H9 (cell line): ENCODE measurements around the gene CAMTA1. TPM values are rescaled to one million over a fixed set of nuclear protein-coding genes. Genes with fewer than 3 reads are reported as not detected.

Source experiments
- DNase-seq: peaks from one replicate; pipeline ENCODE4 v3.0.0-alpha.2; 2017
- H2AFZ ChIP-seq: one replicate; pipeline ENCODE4 v1.6.1; 2013; ENCODE audit warnings: mild to moderate bottlenecking, low read length, control low read depth, moderate library complexity
- H2AK5ac ChIP-seq: 2 replicates; pipeline ENCODE4 v1.6.1; 2013; ENCODE audit warnings: low read length, control low read depth, mixed read lengths; ENCODE audit not compliant: insufficient read length
- H2BK120ac ChIP-seq: one replicate; pipeline ENCODE4 v1.6.1; 2013; ENCODE audit warnings: low read depth, mild to moderate bottlenecking, low read length, control low read depth, inconsistent platforms; ENCODE audit not compliant: poor library complexity, severe bottlenecking
- H2BK12ac ChIP-seq: 2 replicates; pipeline ENCODE4 v1.6.1; 2013; ENCODE audit warnings: low read length, control low read depth, mixed read lengths, low read depth; ENCODE audit not compliant: insufficient read length
- H2BK15ac ChIP-seq: 2 replicates; pipeline ENCODE4 v1.6.1; 2013; ENCODE audit warnings: low read depth, low read length, control low read depth
- H2BK20ac ChIP-seq: one replicate; pipeline ENCODE4 v1.6.1; 2013; ENCODE audit warnings: low read depth, mild to moderate bottlenecking, low read length, control low read depth, inconsistent platforms; ENCODE audit not compliant: poor library complexity, severe bottlenecking
- H2BK5ac ChIP-seq: 2 replicates; pipeline ENCODE4 v1.6.1; 2013; ENCODE audit warnings: low read length, control low read depth, mixed read lengths; ENCODE audit not compliant: insufficient read length
- H3K14ac ChIP-seq: 2 replicates; pipeline ENCODE4 v1.6.1; 2013; ENCODE audit warnings: low read length, control low read depth; ENCODE audit not compliant: insufficient read depth
- H3K18ac ChIP-seq: 2 replicates; pipeline ENCODE4 v1.6.1; 2013; ENCODE audit warnings: low read depth, mild to moderate bottlenecking, mixed read lengths, low read length, control low read depth; ENCODE audit not compliant: insufficient read length
- H3K23ac ChIP-seq: 2 replicates; pipeline ENCODE4 v1.6.1; 2013; ENCODE audit warnings: low read length, control low read depth, mixed read lengths, low read depth; ENCODE audit not compliant: insufficient read length
- H3K23me2 ChIP-seq: 2 replicates; pipeline ENCODE4 v1.6.1; 2013; ENCODE audit warnings: low read depth, mild to moderate bottlenecking, mixed read lengths, low read length, control low read depth; ENCODE audit not compliant: insufficient read length, poor library complexity, severe bottlenecking
- H3K27ac ChIP-seq: 2 replicates; pipeline ENCODE4 v1.5.1; 2013; ENCODE audit warnings: low read length, control low read depth, mixed read lengths, low read depth; ENCODE audit not compliant: insufficient read length
- H3K27me3 ChIP-seq: 2 replicates; pipeline ENCODE4 v1.6.1; 2013; ENCODE audit warnings: low read length, control low read depth, inconsistent platforms; ENCODE audit not compliant: insufficient read depth
- H3K4ac ChIP-seq: 2 replicates; pipeline ENCODE4 v1.6.1; 2013; ENCODE audit warnings: low read depth, mild to moderate bottlenecking, control low read depth, inconsistent platforms, low read length, moderate library complexity
- H3K4me1 ChIP-seq: 2 replicates; pipeline ENCODE4 v1.6.1; 2013; ENCODE audit warnings: low read length, control low read depth, inconsistent platforms; ENCODE audit not compliant: insufficient read depth
- H3K4me2 ChIP-seq: 2 replicates; pipeline ENCODE4 v1.6.1; 2013; ENCODE audit warnings: low read length, control low read depth, mixed read lengths; ENCODE audit not compliant: insufficient read length, insufficient read depth
- H3K56ac ChIP-seq: 2 replicates; pipeline ENCODE4 v1.6.1; 2013; ENCODE audit warnings: low read depth, mild to moderate bottlenecking, mixed read lengths, low read length, control low read depth; ENCODE audit not compliant: insufficient read length
- H3K79me1 ChIP-seq: 2 replicates; pipeline ENCODE4 v1.6.1; 2013; ENCODE audit warnings: low read depth, mild to moderate bottlenecking, moderate library complexity, low read length, control low read depth, inconsistent platforms; ENCODE audit not compliant: insufficient read depth, poor library complexity, severe bottlenecking
- H3K79me2 ChIP-seq: 2 replicates; pipeline ENCODE4 v1.6.1; 2013; ENCODE audit warnings: low read length, control low read depth, inconsistent platforms; ENCODE audit not compliant: insufficient read depth
- H3K9ac ChIP-seq: 2 replicates; pipeline ENCODE4 v1.6.1; 2013; ENCODE audit warnings: low read length, control low read depth, mixed read lengths; ENCODE audit not compliant: insufficient read length; ENCODE audit errors: extremely low read depth
- H3K9me3 ChIP-seq: one replicate; pipeline ENCODE4 v1.6.1; 2013; ENCODE audit warnings: low read depth, low read length, inconsistent platforms; ENCODE audit not compliant: control insufficient read depth
- H3T11ph ChIP-seq: one replicate; pipeline ENCODE4 v1.6.1; 2013; ENCODE audit warnings: mild to moderate bottlenecking, low read length, control low read depth, inconsistent platforms
- H4K20me1 ChIP-seq: one replicate; pipeline ENCODE4 v1.6.1; 2013; ENCODE audit not compliant: control insufficient read depth, insufficient read length, insufficient read depth
- H4K5ac ChIP-seq: 2 replicates; pipeline ENCODE4 v1.6.1; 2013; ENCODE audit warnings: low read depth, mild to moderate bottlenecking, mixed read lengths, low read length, control low read depth; ENCODE audit not compliant: insufficient read length
- H4K8ac ChIP-seq: replicated peaks from 2 replicates; pipeline ENCODE4 v1.6.1; 2013; ENCODE audit warnings: low read length, control low read depth, mixed read lengths, low read depth; ENCODE audit not compliant: insufficient read length
- H4K91ac ChIP-seq: 2 replicates; pipeline ENCODE4 v1.6.1; 2013; ENCODE audit warnings: low read depth, mild to moderate bottlenecking, moderate library complexity, mixed read lengths, low read length, control low read depth; ENCODE audit not compliant: insufficient read length
- H3K27ac Mint-ChIP-seq, 3 experiments: 2 replicates in 2 of 3; 3 replicates in 1 of 3; pipeline ENCODE4 v1.8.0; 2020 to 2021; ENCODE audit warnings: mixed read lengths in 3 of 3, mild to moderate bottlenecking in 1 of 3, moderate library complexity in 1 of 3
- H3K27me3 Mint-ChIP-seq: 2 replicates; pipeline ENCODE4 v1.8.0; 2021; ENCODE audit warnings: low read depth, mild to moderate bottlenecking, moderate library complexity, mixed read lengths
- H3K36me3 Mint-ChIP-seq, 3 experiments: 2 replicates in 2 of 3; 3 replicates in 1 of 3; pipeline ENCODE4 v1.8.0; 2020 to 2021; ENCODE audit warnings: low read depth in 3 of 3, mixed read lengths in 3 of 3; ENCODE audit not compliant: insufficient read depth in 1 of 3
- H3K4me1 Mint-ChIP-seq, 2 experiments: 2 replicates each; pipeline ENCODE4 v1.8.0; 2020; ENCODE audit warnings: mixed read lengths in 2 of 2
- H3K4me3 Mint-ChIP-seq, 2 experiments: 2 replicates in 1 of 2; 3 replicates in 1 of 2; pipeline ENCODE4 v1.8.0; 2020 to 2021; ENCODE audit warnings: mild to moderate bottlenecking in 2 of 2, mixed read lengths in 2 of 2, moderate library complexity in 1 of 2
- H3K9me3 Mint-ChIP-seq, 2 experiments: 2 replicates in 1 of 2; 3 replicates in 1 of 2; pipeline ENCODE4 v1.8.0; 2020; ENCODE audit warnings: mild to moderate bottlenecking in 2 of 2, mixed read lengths in 2 of 2, moderate library complexity in 1 of 2
- WGBS: extraction: QIAGEN DNeasy Blood & Tissue Kit; methylation state at CpG from one replicate; pipeline ENCODE4 v1.1.7; 2013; ENCODE audit warnings: missing lambda C conversion rate, low lambda C conversion rate, mixed read lengths; ENCODE audit not compliant: insufficient read length; ENCODE audit errors: extremely low coverage; 5-methylcytosine and 5-hydroxymethylcytosine counted together
- total RNA-seq: library from RNA; stranded (reverse); gene quantifications from 2 replicates; pipeline ENCODE4 v1.2.1, GENCODE V29; 2021
- TF ChIP-seq, protein P1 (sequence below): fragments of 200-600 bp; sonication (generic); conservative IDR thresholded peaks from 3 replicates; pipeline ENCODE4 v1.8.0; 2021; ENCODE audit warnings: antibody characterized with exemption, mild to moderate bottlenecking

Gene CAMTA1
- total RNA-seq, 1 experiment from 2014 or later, result 115 TPM

DNA sequence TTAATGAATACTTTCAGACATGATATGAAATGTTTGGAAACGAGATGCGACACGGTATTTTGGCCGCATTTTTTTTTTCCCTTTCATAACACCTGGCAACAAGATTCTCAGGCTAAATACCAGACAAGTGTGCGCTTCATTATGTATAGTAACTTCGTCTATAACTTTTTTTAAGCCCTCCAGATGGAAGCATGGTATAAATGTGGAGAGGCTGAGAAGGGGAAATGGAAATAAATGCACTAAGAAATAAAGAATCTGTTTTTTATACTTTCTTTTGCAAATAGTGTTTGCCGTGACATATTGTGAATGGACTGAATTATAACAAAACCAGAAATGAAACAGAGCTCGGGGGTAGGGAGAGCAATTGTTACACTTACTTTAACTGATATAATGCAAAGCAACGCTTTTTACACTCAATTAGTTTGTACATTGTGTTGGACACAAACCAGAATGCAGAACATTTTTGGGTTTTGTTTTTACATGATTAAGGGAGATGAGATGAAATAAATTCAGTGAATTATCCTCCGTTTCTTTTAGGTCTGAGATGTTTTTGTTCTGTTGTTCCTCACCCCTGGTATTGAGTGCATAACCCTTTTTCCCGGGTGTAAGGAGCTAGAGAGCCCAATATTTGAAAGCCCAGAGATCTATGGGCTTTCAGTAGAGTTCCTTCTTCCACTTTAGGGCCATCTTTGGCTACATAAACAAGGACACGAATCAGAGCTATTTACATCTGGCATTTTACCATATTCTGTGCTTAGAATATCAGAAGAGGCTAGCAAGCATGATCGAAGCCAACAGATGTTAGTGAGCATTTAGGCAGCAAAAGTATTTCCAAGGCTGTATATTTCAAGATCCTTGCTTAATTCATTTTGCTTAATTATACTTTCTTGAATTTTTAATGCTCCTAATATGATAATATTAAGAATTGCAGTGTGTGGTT, 478.0 kb downstream of the CAMTA1 start:
- no CpG with 5 or more reads among the region's 13 CpGs for WGBS
- Mint-ChIP-seq H3K4me1 (peaks cover 12 to 15% of the 10 kb centered on the region in 2 experiments; a peak in 3 of 4 replicates), H3K4me3 (no peak overlapping the region), H3K9me3 (peaks cover 4% of the 10 kb centered on the region in 2 experiments; a peak in 3 of 5 replicates), H3K27me3 (peaks cover 2% of the 10 kb centered on the region), H3K36me3 (no peaks in the 10 kb centered on the region; a peak in 1 of 7 replicates), H3K27ac (no peak overlapping the region)
- TF ChIP-seq, protein P1, sequence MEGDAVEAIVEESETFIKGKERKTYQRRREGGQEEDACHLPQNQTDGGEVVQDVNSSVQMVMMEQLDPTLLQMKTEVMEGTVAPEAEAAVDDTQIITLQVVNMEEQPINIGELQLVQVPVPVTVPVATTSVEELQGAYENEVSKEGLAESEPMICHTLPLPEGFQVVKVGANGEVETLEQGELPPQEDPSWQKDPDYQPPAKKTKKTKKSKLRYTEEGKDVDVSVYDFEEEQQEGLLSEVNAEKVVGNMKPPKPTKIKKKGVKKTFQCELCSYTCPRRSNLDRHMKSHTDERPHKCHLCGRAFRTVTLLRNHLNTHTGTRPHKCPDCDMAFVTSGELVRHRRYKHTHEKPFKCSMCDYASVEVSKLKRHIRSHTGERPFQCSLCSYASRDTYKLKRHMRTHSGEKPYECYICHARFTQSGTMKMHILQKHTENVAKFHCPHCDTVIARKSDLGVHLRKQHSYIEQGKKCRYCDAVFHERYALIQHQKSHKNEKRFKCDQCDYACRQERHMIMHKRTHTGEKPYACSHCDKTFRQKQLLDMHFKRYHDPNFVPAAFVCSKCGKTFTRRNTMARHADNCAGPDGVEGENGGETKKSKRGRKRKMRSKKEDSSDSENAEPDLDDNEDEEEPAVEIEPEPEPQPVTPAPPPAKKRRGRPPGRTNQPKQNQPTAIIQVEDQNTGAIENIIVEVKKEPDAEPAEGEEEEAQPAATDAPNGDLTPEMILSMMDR, result no peak
- Histone ChIP-seq H3K4me2 (no peak overlapping the region), H3K9me3 (no peaks in the 10 kb centered on the region), H3K23ac (no peak overlapping the region), H3K14ac (no peak overlapping the region), H3K18ac (no peak overlapping the region), H2BK12ac (no peak overlapping the region), H3K4me1 (0 out of 2 replicates have a peak, but pooled peaks cover 3% of the 10 kb centered on the region), H2BK20ac (no peak overlapping the region), H2BK5ac (no peak overlapping the region), H4K91ac (no peak overlapping the region), H3K79me1 (no peaks in the 10 kb centered on the region), H3K9ac (no peak overlapping the region), H3T11ph (no peak overlapping the region), H3K27me3 (no peaks in the 10 kb centered on the region), H2BK120ac (no peak overlapping the region), H4K8ac (no peak overlapping the region), H2BK15ac (no peak overlapping the region), H3K56ac (no peak overlapping the region), H3K4ac (no peak overlapping the region), H2AK5ac (no peak overlapping the region), H3K27ac (no peak overlapping the region), H3K79me2 (no peaks in the 10 kb centered on the region), H4K20me1 (no peaks in the 10 kb centered on the region), H3K23me2 (peaks cover 4% of the 10 kb centered on the region), H4K5ac (no peak overlapping the region), H2AFZ (no peak overlapping the region)
- DNase-seq, result no peak
